Nucleus accumbens (tissue), 56 donors: ENCODE measurements around the gene LRRC72.

Experiments
- DNase-seq, 56 donors: peaks; one replicate each; lab custom pipeline; 2025; lab: John Stamatoyannopoulos, UW

Gene LRRC72

GRCh38 chr7:16615228-16615627 lies 88.6 kb downstream of the LRRC72 start:
- no peak for DNase-seq

DNA sequence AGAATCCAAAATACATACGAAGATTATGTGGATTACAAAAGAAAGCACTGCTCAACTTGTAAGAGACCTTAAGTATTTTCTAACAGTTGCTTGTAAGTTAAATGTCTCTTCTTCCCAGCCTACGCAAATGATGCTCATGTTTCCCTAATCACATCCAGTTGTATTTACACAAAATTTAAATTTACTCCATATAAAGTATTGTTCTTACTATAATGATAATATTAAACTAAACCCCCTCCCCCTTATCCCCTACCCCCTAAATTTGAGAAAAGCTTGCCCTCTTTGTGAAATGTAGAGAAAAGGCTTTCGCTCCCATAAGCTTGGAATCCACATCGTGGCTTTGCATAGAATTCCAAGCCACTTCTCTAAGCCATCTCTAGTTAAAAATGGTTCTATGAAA lies 89.5 kb downstream of the LRRC72 start:
- DNase-seq: no peak

GRCh38 chr7:16616542-16616941 lies 89.9 kb downstream of the LRRC72 start:
- no peak for DNase-seq

DNA sequence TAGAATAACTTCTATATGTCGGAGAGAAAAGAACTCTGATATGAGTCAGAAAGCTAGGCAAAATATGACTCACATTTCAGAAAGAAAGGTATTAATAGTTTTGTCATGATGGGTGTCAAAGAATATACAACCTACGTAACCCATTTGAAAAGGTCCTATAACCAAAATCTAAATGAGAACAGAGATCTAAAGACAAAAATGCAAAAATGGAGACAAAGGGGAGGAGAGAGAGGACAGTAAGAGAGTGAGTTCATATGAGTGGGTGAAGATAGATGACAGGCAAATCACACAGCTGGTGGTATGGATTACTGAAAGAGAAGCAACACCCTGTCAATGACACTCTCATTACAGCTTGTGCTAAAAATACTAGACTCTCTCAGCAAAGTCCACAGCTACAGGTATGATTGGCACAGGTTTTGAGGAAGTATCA lies 93.4 kb downstream of the LRRC72 start:
- peak in 3 of 56 donors; percentile 5 to 48 (median 34) for DNase-seq

GRCh38 chr7:16626388-16626787 lies 99.8 kb downstream of the LRRC72 start:
- no peak for DNase-seq

DNA sequence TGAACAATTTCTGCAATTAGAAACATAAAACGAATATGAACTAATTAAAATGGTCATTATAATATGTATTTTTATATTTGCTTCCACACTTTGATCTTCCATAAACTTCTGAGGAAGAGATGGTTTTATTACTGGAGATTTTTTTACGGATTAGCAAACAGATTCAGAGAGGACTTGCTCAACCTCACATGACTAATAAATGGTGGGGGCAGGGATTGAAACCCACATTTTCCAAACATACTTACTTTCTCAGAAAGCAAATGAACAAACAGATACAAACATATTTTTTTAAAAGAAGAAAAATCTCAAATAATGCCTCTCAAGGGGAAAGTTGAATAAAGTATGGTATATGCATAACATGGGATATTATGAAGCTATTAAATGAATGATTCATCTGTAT lies 100.6 kb downstream of the LRRC72 start:
- DNase-seq: no peak

DNA sequence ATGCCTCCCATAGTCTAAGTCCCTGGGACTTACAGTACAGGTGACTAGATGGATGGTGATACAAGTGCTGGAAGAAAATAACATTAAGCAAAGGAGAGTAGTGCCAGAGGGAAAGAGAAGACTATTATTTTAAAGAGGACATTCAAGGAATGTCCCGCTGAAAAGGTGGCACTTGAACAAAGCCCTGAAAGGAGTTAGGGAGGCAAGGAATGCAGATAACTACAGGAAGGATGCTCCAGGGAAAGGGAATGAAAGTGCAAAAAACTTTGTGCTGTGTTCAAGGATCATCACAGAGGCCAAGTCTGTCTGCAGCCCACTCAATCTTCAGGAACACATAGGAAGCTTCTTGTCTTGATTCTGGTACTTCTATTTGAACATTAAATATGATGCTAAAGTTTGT lies 104.0 kb downstream of the LRRC72 start:
- DNase-seq: no peak
